A549 (cell line): ENCODE data around the gene CCNT2.

Experiments
- E2F6 ChIP-seq: IDR thresholded peaks from 2 replicates; pipeline ENCODE4 v1.6.1; 2012; ENCODE audit warnings: low read depth, borderline replicate concordance
- EHMT2 ChIP-seq: fragments of 200-600 bp; sonication (generic); IDR thresholded peaks from 2 replicates; pipeline ENCODE4 v1.6.1; 2016; ENCODE audit warnings: antibody characterized with exemption, low read depth, mild to moderate bottlenecking, moderate library complexity
- KDM1A ChIP-seq: fragments of 200-600 bp; sonication (generic); IDR thresholded peaks from 2 replicates; pipeline ENCODE4 v1.6.1; 2016; ENCODE audit warnings: low read depth, mild to moderate bottlenecking
- MYC ChIP-seq: IDR thresholded peaks from 2 replicates; pipeline ENCODE4 v1.6.1; 2012; ENCODE audit warnings: mild to moderate bottlenecking, inconsistent platforms, low read length, improper control_type of control experiment, borderline replicate concordance
- USF2 ChIP-seq: fragments of 450-650 bp; IDR thresholded peaks from 2 replicates; pipeline ENCODE4 v1.6.1; 2014; ENCODE audit warnings: antibody characterized with exemption

- TF ChIP-seq E2F6 (peak; percentile 35; the same call in 1 of the 2 replicates), MYC (no peak; the same call in 1 of the 2 replicates), USF2 (no peak), KDM1A (no peak), EHMT2 (no peak)
These were observed at the start of gene CCNT2 for GRCh38 chr2:134918526-134919340.
